Activated T-helper 9 cell treated with anti-CD3 and anti-CD28 coated beads, Interleukin-2, amount 50 U/mL, for 16 hours (primary cell): ENCODE measurements around the gene TERB1.

Experiments
- DNase-seq: peaks from one replicate; pipeline ENCODE4 v3.0.0-alpha.2; 2020; ENCODE audit warnings: low read depth

Gene TERB1

DNA sequence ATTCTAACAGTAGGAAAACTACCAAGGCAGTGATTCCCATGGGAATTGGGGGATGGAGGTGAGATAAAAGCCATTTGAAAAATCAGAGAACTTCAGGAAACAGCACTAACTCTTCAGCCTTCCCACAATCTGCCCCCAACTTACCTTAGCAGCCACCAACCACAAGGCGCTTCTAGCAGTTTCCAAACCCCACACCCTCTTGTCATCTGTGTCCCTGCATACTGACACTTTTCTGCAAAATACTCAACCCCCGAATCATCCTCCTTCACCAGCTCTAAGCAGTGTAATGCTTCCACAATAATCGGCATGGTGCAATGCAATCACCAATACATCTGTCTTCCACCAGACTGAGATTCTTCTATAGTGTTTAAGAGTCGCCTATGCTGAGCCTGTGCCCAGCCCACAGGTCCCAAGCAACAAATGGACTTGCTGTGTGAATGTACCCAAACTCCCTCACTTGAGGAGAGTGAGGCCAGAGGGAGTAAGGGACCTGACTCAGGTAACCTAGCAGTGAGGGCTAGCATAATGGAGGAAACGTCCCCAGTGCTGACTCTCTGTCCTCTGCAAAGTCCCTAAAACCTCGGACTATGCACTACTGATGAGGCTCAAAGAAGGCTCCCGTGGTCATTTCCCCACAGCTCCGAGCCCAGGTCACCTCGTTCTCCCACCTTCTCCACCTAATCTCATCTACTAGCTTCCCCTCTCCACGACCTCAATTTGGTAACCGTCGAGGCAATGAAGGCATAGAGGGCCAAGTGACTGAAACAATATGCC, 50.9 kb downstream of the TERB1 start:
- no peak for DNase-seq

DNA sequence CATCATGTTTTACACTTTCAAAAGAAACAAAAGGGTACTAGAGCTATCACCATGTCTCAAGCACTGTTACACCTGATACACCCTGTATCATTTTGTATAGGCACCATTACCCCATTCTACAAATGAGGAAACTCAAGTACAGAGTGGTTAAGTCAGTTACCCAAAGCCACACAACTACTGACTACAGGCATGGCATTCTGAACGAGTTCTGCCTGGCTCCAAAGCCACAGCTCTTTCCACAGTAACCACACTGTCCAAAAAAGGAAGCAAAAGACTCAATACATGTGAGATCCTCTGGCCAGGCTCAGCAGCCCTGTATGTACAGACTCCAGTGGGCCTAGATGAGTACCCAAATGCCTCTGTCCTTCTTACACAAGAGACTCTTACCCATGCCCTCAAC, 54.7 kb downstream of the TERB1 start:
- no peak for DNase-seq

DNA sequence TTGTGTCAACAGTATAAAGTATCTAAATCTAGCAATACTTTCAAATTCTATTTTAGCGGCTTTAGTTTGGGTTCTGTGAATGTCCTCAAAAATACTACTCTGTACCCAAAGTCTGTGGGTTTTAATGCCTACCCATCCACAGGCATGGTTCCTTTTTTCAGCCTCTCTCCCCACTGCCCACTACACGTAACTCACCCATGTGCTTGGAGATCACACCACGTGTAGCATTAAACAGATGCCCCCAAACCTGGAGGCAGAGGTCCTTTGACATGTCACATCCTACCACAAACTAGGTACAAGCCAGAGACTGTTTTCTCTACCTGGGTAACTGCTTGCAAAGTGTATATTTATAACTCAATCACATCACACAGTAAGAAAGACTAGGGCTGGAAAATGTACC, 55.3 kb downstream of the TERB1 start:
- DNase-seq: no peak

DNA sequence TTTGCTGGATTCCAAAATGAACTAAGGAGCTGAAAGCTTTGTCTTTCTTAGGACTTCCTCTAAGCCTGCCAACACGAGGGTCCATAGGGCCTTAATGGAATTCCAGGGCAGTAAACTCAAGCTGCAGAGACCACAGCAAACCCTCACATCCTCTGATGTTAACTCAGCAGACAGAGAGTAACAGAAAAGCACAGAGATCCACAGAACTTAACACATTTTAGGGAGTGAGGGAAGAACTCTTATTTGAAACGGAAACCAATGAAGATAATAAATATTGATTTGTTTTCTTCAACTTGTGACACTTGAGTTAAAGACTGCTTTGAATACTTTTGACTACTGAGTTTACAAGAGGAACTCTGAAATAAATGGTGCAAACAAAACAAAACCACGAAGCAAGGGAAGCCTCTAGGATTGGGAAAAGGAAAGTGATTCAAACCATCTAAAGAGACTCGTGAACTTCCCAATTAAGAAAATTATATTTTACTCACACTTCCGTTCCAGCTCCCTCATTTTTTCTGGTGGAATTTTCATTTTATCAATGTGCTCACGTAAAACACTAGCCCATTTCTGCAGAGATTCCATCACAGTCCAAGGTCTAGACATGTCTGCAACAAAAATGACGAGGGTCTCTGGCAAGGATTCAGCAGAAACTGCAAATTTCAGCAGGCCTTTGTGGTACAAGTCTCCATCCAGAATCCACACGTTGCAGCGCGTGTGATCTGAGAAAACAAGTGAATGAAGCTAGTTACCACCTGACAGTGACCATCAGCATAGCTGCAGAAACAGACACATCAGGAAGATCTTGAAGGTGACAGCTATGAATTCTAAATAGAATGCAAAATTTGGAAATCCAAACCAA, 59.2 kb downstream of the TERB1 start:
- no peak for DNase-seq

DNA sequence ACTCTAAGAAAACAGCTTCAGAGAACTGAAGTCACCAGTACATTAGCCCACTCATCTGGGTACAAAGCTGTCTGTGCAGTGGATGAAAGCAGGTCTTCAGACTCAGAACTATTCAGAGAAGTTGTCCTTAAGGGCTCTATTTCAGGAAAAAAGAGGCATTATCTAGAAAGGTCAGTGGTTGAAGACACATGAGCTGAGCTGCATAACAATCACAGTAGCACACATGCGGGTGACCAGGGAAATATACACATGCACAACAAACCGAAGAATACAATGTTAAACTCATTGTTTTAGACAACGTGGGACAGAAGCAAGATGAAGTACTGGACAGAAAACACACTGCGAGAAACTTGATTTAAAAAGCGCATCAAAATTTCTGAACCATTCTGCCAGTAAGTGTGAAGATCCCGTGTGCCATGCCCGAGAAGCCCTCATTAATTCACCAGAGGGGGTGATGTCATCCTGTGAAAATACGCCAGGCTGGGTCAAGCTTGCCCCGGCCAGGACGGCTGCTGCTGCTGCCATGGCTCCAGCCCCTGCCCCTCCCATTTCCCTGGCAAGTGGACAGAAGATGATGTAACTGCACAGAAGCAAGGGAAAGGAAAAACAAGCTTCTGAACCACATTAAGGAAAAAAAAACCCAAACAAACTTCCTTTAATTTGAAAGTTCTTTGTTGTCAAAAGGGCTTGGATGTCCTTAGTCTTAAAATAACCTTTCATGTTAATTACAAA, 60.0 kb downstream of the TERB1 start:
- no peak for DNase-seq

DNA sequence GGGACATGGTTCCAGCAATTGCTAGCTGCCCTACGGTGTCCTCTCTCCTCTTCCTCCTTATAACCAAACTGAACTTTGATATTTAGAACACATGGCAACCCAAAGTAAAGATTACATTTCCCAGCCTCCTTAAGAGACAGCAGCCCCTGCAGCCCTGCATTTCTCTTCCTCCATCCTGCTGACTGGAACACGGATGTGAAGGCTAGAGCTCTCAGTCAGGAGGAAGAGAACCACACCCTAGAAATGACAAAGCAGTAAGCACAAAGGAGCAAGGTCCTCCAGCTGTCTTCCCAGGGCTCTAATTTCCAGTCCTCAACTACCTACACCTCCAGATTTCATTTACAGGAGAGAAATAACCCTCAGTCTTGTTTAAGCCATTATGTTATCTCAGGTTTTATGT, 60.9 kb downstream of the TERB1 start:
- no peak for DNase-seq

DNA sequence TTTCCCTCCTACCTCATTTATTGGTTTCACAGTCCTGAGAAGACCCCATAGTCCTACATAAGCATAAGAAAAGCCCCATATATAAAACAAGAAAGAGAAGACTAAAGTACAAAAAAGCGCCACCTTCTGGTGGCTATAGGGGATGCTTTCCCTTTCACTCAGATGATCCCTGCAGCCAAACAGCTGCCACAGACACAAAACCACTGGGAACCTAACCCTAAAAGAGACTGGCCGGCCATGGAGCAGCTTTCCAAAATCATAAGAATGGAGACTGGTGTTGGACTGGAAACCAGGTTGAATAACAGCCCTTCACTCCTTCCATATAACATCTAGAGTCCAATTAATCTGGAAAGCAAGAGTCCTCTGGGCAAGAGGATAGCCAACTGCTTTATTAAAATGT, 61.4 kb downstream of the TERB1 start:
- no peak for DNase-seq

DNA sequence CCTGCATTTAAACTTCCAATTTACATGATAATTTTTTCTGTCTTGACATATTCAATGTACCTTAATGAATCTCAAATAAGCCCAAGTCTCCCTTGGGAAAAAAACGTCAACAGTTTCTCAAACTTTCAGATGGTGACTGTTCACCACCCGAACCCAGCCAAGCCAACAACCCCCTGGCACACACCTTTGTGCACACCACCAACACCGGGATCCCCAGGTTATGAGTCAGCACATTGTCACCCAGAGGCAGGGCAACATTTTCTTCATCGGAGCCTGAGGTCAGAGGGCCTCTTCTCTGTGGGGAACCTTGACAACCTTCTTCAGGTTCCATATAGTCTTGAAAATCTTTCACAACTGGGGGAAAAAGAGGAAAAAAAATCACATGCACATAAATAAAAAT, 65.5 kb downstream of the TERB1 start:
- DNase-seq: no peak

DNA sequence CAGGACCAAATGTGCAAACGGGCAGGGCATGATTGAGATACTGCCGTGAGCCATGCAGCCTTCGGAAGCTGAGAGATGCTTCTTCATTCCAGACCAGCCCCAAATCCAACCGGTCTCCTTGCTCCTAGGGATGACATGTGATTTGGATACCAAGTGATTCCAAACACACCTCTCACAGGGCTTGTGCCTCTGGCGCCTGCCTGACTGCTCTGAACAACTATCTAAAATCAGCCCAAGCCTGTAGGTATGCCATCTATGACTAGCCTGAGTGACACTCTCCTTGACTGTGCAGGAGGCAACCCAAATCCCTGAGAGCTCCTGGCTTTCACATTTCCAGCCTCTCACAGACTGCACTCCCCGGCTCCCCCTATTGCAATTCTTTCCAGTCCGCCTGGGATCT, 70.3 kb downstream of the TERB1 start:
- no peak for DNase-seq

DNA sequence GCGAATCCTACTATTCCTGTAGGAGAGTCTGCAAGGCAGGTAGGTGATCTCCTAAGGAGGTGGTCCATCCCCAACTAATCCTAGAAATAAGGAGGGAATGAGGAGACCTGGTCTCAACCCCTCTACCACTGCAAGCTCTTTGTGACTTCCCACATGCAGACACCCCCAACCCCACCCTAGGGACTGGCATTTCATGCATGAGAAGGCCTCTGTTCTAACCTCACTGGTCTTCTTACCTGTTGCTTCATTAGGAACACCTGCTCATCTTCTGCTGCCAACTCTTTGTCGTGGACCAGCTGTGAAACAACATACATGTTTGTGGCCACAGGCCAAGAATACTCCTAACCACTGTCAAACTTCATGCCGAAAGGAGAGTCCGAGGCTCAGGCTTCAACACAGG, 72.6 kb downstream of the TERB1 start:
- DNase-seq: no peak

DNA sequence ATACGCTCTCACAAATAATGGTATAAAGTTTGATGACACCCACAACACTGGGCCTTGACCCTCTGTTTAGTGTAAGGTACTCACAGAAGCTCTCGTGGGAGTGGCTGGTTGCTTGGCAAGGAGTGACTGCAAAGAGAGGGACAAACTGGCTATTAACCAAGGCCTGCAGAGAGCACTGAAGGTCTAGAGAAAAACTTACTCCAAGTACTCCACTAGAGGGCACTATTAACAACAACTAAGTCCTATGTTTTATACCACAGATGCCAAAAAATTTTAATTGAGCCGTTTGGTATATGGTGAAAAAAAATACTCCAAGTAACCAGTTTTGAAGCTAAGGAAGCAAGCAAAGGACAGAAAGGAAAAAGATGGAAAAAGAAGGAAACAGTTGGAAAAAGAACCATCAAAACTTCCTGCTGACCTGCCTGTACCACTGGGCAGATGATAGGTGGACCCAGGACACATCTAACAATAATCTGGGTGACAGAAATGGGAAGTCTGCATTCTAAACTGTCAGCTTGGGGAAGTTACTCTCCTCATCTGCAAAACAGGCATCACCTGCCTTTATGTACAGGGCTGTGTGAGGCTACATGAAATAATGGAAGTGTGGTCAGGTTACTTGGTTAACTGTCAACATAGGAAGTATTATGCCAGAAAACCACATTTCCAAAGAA, 73.1 kb downstream of the TERB1 start:
- DNase-seq: no peak

DNA sequence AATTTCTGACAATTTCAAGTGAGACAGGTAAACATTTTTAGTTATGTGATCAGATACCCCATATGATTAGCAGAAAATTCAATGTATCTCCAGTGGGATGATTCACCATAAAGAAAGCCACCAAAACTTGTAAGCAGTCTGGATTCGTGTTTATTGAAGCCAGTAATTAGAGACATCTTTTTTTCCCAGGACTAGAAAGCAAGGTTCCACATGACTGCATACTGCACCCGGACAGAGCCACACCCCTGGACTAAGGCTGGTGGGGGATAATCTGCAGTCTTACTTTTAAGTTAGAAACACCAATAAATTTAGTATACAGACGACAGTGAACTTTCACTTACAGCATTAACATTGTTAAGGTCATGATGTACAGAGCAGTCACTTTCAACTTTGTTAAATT, 80.6 kb downstream of the TERB1 start:
- no peak for DNase-seq

DNA sequence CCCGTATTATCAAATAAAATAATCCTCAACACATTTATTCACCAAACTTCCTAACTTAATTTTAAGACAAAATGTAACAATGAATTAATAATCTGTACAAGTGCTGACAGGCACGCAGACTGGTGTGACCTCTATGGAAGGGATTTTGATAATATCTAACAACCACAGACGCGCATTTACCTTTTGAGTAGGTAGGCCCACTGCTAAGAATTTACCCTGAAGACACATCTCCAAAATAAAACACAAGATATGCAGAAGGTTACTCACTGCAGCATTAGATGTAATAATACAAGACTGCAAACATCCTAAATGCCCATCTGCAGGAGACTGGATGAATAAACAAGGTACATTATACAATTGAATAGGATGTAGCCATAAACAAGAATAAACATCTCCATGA, 82.1 kb downstream of the TERB1 start:
- no peak for DNase-seq

DNA sequence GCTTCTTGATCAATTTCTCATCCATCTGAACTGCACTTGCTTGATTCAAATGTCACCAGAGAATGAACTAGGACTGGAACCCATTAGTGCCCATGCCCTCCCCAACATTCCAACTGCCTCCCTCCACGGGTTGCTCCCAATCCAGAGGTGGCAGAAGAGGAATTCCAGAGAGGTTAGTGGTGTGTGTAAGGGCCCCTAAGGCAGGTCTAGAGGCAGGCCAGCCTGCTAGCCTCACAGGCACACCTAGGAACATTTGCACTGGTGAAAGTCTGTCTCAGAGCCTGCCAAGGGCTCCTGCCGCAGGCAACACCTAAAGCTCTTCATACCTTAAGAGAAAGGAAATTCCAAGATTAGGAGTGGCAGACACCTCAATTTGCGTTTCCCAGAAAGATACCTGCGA, 83.6 kb downstream of the TERB1 start:
- no peak for DNase-seq

DNA sequence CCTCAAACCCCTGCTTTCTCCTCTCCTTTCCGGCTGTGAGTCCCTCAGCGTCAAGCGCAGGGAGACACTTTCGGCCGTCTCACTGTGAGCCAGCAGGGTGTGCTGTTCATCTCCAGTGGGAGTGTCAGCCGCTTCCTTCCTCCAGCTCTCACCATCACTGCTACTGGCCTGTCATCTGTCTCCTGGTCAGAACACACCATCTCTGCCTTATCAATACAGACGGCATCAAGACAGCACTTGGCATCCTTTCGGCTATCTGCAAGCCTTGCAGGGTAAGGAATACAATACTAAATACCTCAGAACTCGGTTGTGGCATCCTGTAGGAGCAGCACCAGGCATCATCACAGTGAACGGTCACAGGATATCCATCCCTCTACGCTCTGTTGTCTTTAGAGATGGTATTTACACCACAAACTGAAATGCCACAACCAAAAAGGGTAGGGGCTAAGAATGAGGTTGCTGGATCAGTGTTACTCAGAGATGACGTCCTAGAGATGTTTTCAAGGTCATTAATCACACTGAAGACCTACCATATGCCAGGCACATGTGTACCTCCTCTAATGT, 84.2 kb downstream of the TERB1 start:
- DNase-seq: no peak

DNA sequence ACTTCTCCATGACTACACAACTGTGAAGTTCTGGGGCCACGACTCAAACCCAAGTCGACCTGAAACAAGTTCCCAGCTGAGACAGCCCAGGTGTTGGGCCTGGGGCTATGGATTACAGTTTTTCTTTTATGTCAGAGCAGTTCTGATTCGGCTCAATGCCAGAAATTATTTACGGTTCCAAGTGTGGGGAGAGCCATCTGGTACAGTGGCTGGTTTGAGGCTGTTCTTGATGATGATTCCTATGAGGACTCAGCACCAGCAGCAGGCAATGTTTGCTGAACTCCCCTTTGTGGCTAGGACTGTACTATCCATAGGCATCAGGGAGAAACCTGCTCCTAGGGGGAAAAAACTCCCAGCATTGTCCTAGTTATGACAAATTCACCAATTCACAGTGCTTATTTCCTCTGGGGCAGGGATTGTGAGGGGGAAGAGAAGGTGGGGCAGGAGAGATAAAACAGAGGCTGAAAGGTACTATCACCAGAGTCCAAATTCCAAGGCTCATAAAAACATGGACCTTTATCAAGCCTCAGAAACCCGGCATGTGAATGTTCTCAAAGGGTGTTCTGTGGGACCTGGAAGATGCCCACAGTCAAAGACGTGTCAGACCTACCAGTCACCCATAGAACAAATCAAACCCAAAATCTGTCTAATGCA, 86.6 kb downstream of the TERB1 start:
- no peak for DNase-seq

DNA sequence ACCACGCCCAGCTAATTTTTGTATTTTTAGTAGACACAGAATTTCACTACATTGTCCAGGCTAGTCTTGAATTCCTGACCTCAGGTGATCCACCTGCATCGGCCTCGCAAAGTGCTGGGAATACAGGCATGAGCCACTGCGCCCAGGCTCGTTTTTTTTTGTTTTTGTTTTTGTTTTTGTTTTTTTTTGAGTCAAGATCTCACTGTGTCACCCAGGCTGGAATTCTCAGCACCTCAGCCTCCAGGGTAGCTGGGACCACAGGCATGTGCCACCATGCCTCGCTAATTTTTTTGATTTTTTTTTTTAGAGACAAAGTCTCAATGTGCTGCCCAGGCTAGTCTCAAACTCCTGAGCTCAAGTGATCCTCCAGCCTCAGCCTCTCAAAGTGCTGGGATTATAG, 87.3 kb downstream of the TERB1 start:
- DNase-seq: no peak

DNA sequence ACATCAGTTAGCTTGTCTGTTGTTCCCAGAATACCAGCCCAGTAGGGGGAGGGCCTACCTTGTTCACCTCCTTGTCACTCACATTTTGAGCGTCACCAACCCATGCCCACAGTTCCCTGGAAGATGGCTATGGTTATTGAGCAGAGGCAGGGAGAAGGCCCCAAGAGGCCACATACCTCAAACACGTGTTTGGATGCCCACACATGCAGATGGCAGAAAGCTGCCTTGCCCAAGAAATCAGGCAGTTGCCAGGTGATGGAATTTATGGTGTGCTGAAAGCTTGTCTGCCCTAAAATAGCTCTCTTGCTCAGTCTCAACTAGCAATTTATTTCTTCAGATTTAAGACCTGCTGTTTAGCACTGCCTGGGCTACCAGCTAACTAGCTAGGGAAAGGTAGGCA, 88.3 kb downstream of the TERB1 start:
- DNase-seq: no peak

DNA sequence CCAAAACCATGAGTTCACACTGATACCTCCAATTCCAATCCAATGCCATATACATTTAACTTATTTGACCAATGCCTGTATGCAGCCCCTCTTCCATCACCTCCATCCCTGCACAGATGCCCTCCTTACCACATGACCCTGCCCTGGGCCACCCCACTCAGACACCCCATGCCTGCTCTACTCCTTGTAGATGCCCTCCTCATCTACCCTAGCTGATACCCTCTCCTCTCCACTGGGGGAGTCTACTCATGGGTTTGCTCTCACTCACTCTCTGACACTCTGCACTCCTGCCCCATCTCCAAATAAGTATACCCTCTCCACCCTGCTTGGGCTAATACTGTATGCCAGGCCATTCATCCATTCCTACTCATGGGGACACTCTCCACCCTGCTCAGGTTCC, 88.9 kb downstream of the TERB1 start:
- no peak for DNase-seq

DNA sequence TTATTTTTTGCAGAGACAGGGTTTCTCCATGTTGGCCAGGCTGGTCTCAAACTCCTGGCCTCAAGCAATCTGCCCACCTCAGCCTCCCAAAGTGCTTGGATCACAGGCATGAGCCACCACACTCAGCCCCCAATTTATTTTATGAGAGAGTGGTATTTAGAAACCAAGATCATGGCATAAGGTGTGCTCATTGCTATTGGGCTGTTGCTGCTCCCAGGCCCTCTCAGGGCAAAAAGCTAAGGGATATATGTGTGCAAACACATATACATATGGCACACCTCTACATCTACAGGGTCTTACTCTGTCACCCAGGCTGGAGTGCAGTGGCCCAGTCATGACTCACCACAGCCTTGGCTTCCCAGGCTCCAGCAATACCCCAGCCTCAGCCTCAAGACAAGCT, 89.8 kb downstream of the TERB1 start:
- no peak for DNase-seq

DNA sequence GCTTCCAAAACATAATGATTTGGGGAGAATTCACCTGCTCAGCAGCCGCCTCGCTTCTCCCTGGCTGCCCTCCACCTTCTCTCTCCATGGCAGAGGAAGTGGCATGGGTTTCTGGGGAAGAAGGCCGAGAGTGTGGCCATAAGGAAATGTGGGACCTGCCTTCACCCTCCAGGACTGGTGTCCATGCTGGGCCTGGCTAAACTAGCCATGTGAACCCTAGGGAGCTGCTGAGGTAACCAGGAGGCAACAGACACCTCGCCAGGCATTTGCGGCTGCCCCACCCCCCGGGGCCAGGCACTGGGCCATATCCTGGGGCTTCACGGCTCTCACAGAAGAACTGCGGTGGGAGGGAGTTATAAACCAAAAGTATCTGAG, 94.9 kb downstream of the TERB1 start:
- DNase-seq: no peak
